KMS-11 (cell line): ENCODE measurements around the gene GDF15.

Experiments used
- H2AFZ ChIP-seq: fragments of 200-600 bp; sonication (generic); 2 replicates; pipeline ENCODE4 v1.6.1; 2016; ENCODE audit warnings: antibody characterized with exemption, mixed run types, low read depth
- H3K27ac ChIP-seq: fragments of 200-600 bp; sonication (generic); 2 replicates; pipeline ENCODE4 v1.6.1; 2016; ENCODE audit warnings: mild to moderate bottlenecking, mixed run types
- H3K27me3 ChIP-seq: fragments of 200-600 bp; sonication (generic); 2 replicates; pipeline ENCODE4 v1.6.1; 2017; ENCODE audit warnings: mild to moderate bottlenecking, low read depth, mixed run types, moderate library complexity; ENCODE audit not compliant: insufficient read depth
- H3K36me3 ChIP-seq: fragments of 200-600 bp; sonication (generic); 2 replicates; pipeline ENCODE4 v1.6.1; 2017; ENCODE audit warnings: mild to moderate bottlenecking, mixed run types; ENCODE audit not compliant: insufficient read depth
- H3K4me1 ChIP-seq: fragments of 200-600 bp; sonication (generic); 2 replicates; pipeline ENCODE4 v1.6.1; 2016; ENCODE audit warnings: mild to moderate bottlenecking, low read depth, mixed run types; ENCODE audit not compliant: poor library complexity, severe bottlenecking
- H3K4me2 ChIP-seq: fragments of 200-600 bp; sonication (generic); 2 replicates; pipeline ENCODE4 v1.7.0; 2016; ENCODE audit warnings: mild to moderate bottlenecking, mixed run types
- H3K4me3 ChIP-seq: fragments of 200-600 bp; sonication (generic); IDR thresholded peaks from 2 replicates; pipeline ENCODE4 v1.6.1; 2017; ENCODE audit warnings: low read depth, low read length, mixed read lengths; ENCODE audit not compliant: insufficient read depth
- H3K79me2 ChIP-seq: fragments of 200-600 bp; sonication (generic); 2 replicates; pipeline ENCODE4 v1.6.1; 2016; ENCODE audit warnings: low read depth, mixed run types; ENCODE audit not compliant: insufficient read depth
- H3K9ac ChIP-seq: fragments of 200-600 bp; sonication (generic); 2 replicates; pipeline ENCODE4 v1.6.1; 2016; ENCODE audit warnings: mild to moderate bottlenecking, mixed run types
- H4K20me1 ChIP-seq: fragments of 200-600 bp; sonication (generic); 2 replicates; pipeline ENCODE4 v1.6.1; 2016; ENCODE audit warnings: mild to moderate bottlenecking, mixed run types; ENCODE audit not compliant: insufficient read depth
- TF ChIP-seq, protein P1 (sequence below): fragments of 200-600 bp; sonication (generic); conservative IDR thresholded peaks from 2 replicates; pipeline ENCODE4 v1.6.1; 2017; ENCODE audit warnings: low read depth, mild to moderate bottlenecking, antibody characterized with exemption, low read length, moderate library complexity, mixed read lengths

Gene GDF15

DNA sequence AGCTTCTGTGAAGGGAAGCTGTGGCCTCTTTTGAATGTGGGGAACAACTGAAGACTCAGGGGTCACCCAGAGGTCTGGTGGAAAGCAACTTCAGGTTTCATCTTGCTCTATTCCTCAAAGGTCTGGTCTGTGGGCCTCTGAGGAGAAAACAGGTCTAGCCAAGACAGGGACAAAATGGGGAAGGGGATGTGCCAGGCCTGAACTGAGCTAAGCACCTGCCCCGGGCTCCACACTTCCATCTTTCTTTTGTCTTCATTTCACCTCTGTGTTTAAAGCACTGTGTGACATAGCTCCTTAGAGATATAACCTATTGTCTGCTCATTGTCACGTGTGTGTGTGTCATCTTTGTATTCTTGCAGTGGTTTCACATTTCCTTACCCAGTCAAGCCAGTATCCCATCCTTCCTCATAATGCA, 19.9 kb upstream of the GDF15 start:
- Histone ChIP-seq H4K20me1 (no peaks in the 10 kb centered on the region), H2AFZ (no peak overlapping the region), H3K36me3 (no peaks in the 10 kb centered on the region), H3K27me3 (no peaks in the 10 kb centered on the region; the same call in 1 of the 2 replicates), H3K4me2 (no peak overlapping the region), H3K9ac (no peak overlapping the region), H3K27ac (no peak overlapping the region), H3K4me1 (peaks cover 3% of the 10 kb centered on the region), H3K79me2 (no peaks in the 10 kb centered on the region), H3K4me3 (no peak overlapping the region)
- TF ChIP-seq, protein P1, sequence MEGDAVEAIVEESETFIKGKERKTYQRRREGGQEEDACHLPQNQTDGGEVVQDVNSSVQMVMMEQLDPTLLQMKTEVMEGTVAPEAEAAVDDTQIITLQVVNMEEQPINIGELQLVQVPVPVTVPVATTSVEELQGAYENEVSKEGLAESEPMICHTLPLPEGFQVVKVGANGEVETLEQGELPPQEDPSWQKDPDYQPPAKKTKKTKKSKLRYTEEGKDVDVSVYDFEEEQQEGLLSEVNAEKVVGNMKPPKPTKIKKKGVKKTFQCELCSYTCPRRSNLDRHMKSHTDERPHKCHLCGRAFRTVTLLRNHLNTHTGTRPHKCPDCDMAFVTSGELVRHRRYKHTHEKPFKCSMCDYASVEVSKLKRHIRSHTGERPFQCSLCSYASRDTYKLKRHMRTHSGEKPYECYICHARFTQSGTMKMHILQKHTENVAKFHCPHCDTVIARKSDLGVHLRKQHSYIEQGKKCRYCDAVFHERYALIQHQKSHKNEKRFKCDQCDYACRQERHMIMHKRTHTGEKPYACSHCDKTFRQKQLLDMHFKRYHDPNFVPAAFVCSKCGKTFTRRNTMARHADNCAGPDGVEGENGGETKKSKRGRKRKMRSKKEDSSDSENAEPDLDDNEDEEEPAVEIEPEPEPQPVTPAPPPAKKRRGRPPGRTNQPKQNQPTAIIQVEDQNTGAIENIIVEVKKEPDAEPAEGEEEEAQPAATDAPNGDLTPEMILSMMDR: no peak

DNA sequence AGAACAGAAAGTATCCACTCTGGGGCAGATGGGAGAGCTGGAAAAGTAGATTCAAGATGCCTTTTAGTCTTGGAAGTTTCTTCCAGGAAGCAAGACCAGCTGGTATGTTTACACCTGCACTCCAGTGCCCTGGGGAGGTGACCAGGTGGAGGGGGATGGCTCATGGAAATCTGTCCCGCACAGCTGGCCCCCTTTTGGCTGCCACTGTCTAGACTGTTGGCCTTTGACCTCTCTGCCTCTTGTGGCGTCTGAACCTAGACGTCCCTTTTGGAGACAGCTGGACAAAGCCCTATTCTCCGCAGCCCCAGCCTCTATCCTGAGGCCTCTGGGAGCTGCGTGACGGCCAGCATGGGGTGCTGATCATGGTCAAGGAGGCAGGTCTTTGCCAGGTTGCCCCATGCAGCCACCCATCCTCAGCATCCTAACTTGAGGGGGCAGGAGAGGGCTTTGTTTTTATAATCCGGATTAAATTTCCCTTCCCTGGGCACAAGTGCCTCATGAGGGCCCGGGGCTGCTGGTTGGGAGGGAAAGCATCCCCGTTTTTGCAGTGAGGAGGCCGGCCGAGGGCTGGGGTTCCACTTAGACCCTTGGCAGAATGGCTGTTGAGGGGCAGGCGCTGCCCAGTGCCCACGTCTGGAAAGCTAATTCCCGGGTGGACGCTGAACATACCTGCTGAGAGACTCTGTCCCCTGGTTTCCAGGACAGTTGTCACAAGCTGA, 17.3 kb upstream of the GDF15 start:
- TF ChIP-seq, protein P1: no peak
- H3K4me2 ChIP-seq: no peak overlapping the region
- no peak overlapping the region for H3K4me3 ChIP-seq
- H3K36me3 ChIP-seq: no peaks in the 10 kb centered on the region
- H3K27me3 ChIP-seq: no peaks in the 10 kb centered on the region; the same call in 1 of the 2 replicates
- no peaks in the 10 kb centered on the region for H3K79me2 ChIP-seq
- H3K27ac ChIP-seq: no peak overlapping the region
- H3K9ac ChIP-seq: no peak overlapping the region
- peaks cover 3% of the 10 kb centered on the region for H3K4me1 ChIP-seq
- no peak overlapping the region for H2AFZ ChIP-seq
- no peaks in the 10 kb centered on the region for H4K20me1 ChIP-seq

DNA sequence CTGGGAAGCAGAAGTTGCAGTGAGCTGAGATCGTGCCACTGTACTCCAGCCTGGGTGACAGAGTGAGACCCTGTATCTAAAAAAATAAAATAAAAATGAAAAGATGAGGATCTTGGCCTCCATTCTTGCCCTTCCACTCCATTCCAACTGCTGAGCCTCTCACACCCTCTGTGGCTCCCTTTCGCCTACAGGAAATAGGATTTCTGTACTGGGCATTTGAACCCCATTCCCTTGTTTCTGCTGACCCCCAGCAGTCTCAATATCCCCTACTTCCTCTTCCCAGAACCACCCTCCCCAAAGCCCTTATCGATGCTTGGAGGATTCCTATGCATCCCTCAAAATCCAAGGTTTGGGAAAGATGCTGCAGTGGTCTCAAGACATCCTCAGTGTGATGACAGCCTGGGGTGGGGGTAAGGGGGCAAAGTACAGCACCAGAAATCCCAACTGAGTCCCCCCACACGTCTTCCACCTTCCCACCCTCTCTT, 12.5 kb upstream of the GDF15 start:
- Histone ChIP-seq H3K4me1 (no peaks in the 10 kb centered on the region), H3K9ac (no peak overlapping the region), H3K4me3 (no peak overlapping the region), H3K36me3 (no peaks in the 10 kb centered on the region), H3K27me3 (no peaks in the 10 kb centered on the region; the same call in 1 of the 2 replicates), H3K27ac (no peak overlapping the region), H3K4me2 (no peak overlapping the region), H3K79me2 (no peaks in the 10 kb centered on the region), H4K20me1 (no peaks in the 10 kb centered on the region), H2AFZ (no peak overlapping the region)
- TF ChIP-seq, protein P1: no peak

DNA sequence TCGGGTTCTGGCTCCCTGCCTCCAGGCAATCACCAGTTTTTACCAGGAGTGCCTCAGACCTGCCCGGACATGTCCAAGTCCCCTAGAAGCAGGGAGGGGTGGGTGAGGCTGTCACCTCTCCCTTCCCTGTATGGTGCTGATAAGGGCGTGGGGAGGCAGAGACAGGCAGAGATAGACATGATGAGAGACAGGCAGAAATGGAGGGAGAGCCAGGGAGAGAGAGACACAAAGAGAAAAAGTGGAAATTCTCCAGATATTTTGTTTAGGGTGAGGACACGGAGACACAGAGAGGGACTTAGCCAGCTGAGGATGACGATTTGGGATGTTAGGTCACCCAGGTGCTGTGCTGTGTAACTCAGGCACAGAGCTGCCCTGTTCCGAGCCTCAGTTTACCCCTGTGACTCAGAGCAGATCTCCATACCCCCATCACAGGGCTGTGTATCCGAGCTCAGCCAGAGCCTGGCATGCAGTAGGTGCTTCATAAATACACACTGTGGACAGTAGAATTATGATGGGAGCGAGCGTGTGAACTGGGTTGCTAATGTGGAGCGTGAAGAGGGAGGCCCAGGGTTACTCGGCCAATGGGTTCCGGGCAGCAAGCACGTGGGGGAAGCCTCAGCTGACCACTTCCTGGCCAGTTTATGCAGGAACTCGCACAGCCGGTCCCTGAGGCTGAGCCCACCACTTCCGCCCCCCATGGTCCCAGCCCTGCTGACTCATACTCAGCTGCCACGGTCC, 11.9 kb upstream of the GDF15 start:
- no peak overlapping the region for H3K4me2 ChIP-seq
- H4K20me1 ChIP-seq: no peaks in the 10 kb centered on the region
- no peaks in the 10 kb centered on the region; the same call in 1 of the 2 replicates for H3K27me3 ChIP-seq
- no peak overlapping the region for H2AFZ ChIP-seq
- H3K79me2 ChIP-seq: no peaks in the 10 kb centered on the region
- H3K4me3 ChIP-seq: no peak overlapping the region
- no peaks in the 10 kb centered on the region for H3K4me1 ChIP-seq
- H3K27ac ChIP-seq: no peak overlapping the region
- TF ChIP-seq, protein P1: no peak
- H3K36me3 ChIP-seq: no peaks in the 10 kb centered on the region
- H3K9ac ChIP-seq: no peak overlapping the region
